SK-N-MC (cell line): Measurements from ENCODE around the gene ALG6.

Experiments
- EZH2 ChIP-seq: fragments of 200-600 bp; sonication (generic); IDR thresholded peaks from one replicate; pipeline ENCODE4 v1.6.1; 2017; ENCODE audit warnings: antibody characterized with exemption
- POLR2AphosphoS5 ChIP-seq: IDR thresholded peaks from 2 replicates; pipeline ENCODE4 v1.6.1; 2012; ENCODE audit warnings: mild to moderate bottlenecking, low read depth, low read length, borderline replicate concordance

GRCh38 chr1:63327417-63328054 is 39.9 kb upstream of the ALG6 start:
- TF ChIP-seq EZH2: no peak
- TF ChIP-seq POLR2AphosphoS5: no peak
